Measurements from ENCODE around the gene NRG3. TPM values are rescaled to one million over a fixed set of nuclear protein-coding genes. Genes with fewer than 3 reads are reported as not detected.
A peak's percentile ranks its signal among the peaks of the same experiment; 100 is the strongest.

The NRG3 gene
- total RNA-seq, 4 donors from 2014 or later: under 0.01 to 0.65 (median 0.17) TPM

GRCh38 chr10:82924711-82925110 is 1049.7 kb downstream of the NRG3 start:
- no peak for TF ChIP-seq POLR2AphosphoS5 (IDR thresholded peaks at IDR 0.05)
- TF ChIP-seq POLR2A (IDR thresholded peaks at IDR 0.05; ENCODE audit: low read depth): no peak
- TF ChIP-seq EP300 (IDR thresholded peaks at IDR 0.05): no peak
- no peak for TF ChIP-seq CTCF (IDR thresholded peaks at IDR 0.05)
- no peaks in the 10 kb centered on the region for H3K36me3 ChIP-seq
- intact Hi-C loops (cut with DNase I): no loop called here
- peaks cover 0 to 23% (median 21%) of the 10 kb centered on the region in 4 donors for H3K4me1 ChIP-seq
- H3K27me3 ChIP-seq: peaks cover 0 to 11% (median 0%) of the 10 kb centered on the region in 4 donors
- no peak overlapping the region for H3K27ac ChIP-seq (replicated peaks in 1 of 4)
- WGBS: 65% methylated on average over 1 of the region's 1 CpG
- DNase-seq (ENCODE audit: extremely low spot score): no peak
- H3K4me3 ChIP-seq: no peak overlapping the region
- H3K9me3 ChIP-seq: peaks cover 0 to 7% (median 0%) of the 10 kb centered on the region in 4 donors

- 34% methylated on average over 3 of the region's 3 CpGs for WGBS
- DNase-seq (ENCODE audit: extremely low spot score): no peak
- intact Hi-C loops (cut with DNase I): no loop called here
Observed at GRCh38 chr10:82925547-82925946, 1050.6 kb downstream of the NRG3 start.

GRCh38 chr10:82932451-82932850 is 1057.5 kb downstream of the NRG3 start:
- Histone ChIP-seq H3K27me3 (peaks cover 0 to 22% (median 0%) of the 10 kb centered on the region in 4 donors), H3K9me3 (no peaks in the 10 kb centered on the region), H3K27ac (replicated peaks in 1 of 4) (no peak overlapping the region), H3K36me3 (no peaks in the 10 kb centered on the region), H3K4me3 (no peak overlapping the region), H3K4me1 (no peaks in the 10 kb centered on the region)
- intact Hi-C loops (cut with DNase I): no loop called here
- WGBS: 80% methylated on average over 2 of the region's 3 CpGs
- no peak for DNase-seq (ENCODE audit: extremely low spot score)
- TF ChIP-seq POLR2AphosphoS5 (IDR thresholded peaks at IDR 0.05) (no peak), EP300 (IDR thresholded peaks at IDR 0.05) (no peak), POLR2A (IDR thresholded peaks at IDR 0.05; ENCODE audit: low read depth) (no peak), CTCF (IDR thresholded peaks at IDR 0.05) (no peak)

More at GRCh38 chr10:82925547-82925946, 1050.6 kb downstream of the NRG3 start:
- no peak overlapping the region for H3K27ac ChIP-seq (replicated peaks in 1 of 4)
- H3K27me3 ChIP-seq: peaks cover 0 to 19% (median 0%) of the 10 kb centered on the region in 4 donors
- TF ChIP-seq CTCF (IDR thresholded peaks at IDR 0.05): no peak
- peak in 1 of 2 donors; percentile 17 for TF ChIP-seq POLR2AphosphoS5 (IDR thresholded peaks at IDR 0.05)
- peaks cover 0 to 1% (median 0%) of the 10 kb centered on the region in 4 donors for H3K9me3 ChIP-seq
- no peak overlapping the region for H3K4me3 ChIP-seq
- no peaks in the 10 kb centered on the region for H3K36me3 ChIP-seq
- H3K4me1 ChIP-seq: peaks cover 0 to 23% (median 21%) of the 10 kb centered on the region in 4 donors

GRCh38 chr10:82934429-82934828 is 1059.4 kb downstream of the NRG3 start:
- intact Hi-C loops (cut with DNase I): no loop called here
- no peak overlapping the region for H3K4me3 ChIP-seq
- 70% methylated on average over 2 of the region's 2 CpGs for WGBS
- H3K36me3 ChIP-seq: no peaks in the 10 kb centered on the region
- no peak for DNase-seq (ENCODE audit: extremely low spot score)
- peaks cover 0 to 24% (median 0%) of the 10 kb centered on the region in 4 donors for H3K27me3 ChIP-seq
- H3K9me3 ChIP-seq: no peaks in the 10 kb centered on the region
- H3K27ac ChIP-seq (replicated peaks in 1 of 4): no peak overlapping the region
- TF ChIP-seq POLR2AphosphoS5 (IDR thresholded peaks at IDR 0.05) (no peak), CTCF (IDR thresholded peaks at IDR 0.05) (no peak), POLR2A (IDR thresholded peaks at IDR 0.05; ENCODE audit: low read depth) (no peak), EP300 (IDR thresholded peaks at IDR 0.05) (no peak)
- no peaks in the 10 kb centered on the region for H3K4me1 ChIP-seq

GRCh38 chr10:82934947-82935346 is 1060.0 kb downstream of the NRG3 start:
- Histone ChIP-seq H3K27me3 (peaks cover 0 to 21% (median 0%) of the 10 kb centered on the region in 4 donors), H3K9me3 (no peaks in the 10 kb centered on the region), H3K36me3 (no peaks in the 10 kb centered on the region), H3K4me1 (no peaks in the 10 kb centered on the region), H3K27ac (replicated peaks in 1 of 4) (no peak overlapping the region), H3K4me3 (no peak overlapping the region)
- WGBS: 90% methylated on average over 2 of the region's 2 CpGs
- intact Hi-C loops (cut with DNase I): no loop called here
- TF ChIP-seq POLR2A (IDR thresholded peaks at IDR 0.05; ENCODE audit: low read depth): no peak
- no peak for TF ChIP-seq CTCF (IDR thresholded peaks at IDR 0.05)
- TF ChIP-seq POLR2AphosphoS5 (IDR thresholded peaks at IDR 0.05): no peak
- TF ChIP-seq EP300 (IDR thresholded peaks at IDR 0.05): no peak
- no peak for DNase-seq (ENCODE audit: extremely low spot score)

Measured in esophagus muscularis mucosa (tissue), 4 donors.